A673 (cell line): ENCODE data around the gene DDI2.

ENCODE experiments used
- EZH2 ChIP-seq: fragments of 200-600 bp; sonication (generic); IDR thresholded peaks from 2 replicates; pipeline ENCODE4 v1.6.1; 2017; ENCODE audit warnings: borderline replicate concordance, low read depth, mild to moderate bottlenecking, mixed read lengths, antibody characterized with exemption, low read length; ENCODE audit not compliant: poor library complexity, severe bottlenecking
- TF ChIP-seq, protein P1 (sequence below): fragments of 300-800, 200-600 bp; sonication (generic); conservative IDR thresholded peaks from 2 replicates; pipeline ENCODE4 v1.5.1; 2017; ENCODE audit warnings: low read depth, mild to moderate bottlenecking, antibody characterized with exemption, low read length, moderate library complexity, mixed read lengths

DNA sequence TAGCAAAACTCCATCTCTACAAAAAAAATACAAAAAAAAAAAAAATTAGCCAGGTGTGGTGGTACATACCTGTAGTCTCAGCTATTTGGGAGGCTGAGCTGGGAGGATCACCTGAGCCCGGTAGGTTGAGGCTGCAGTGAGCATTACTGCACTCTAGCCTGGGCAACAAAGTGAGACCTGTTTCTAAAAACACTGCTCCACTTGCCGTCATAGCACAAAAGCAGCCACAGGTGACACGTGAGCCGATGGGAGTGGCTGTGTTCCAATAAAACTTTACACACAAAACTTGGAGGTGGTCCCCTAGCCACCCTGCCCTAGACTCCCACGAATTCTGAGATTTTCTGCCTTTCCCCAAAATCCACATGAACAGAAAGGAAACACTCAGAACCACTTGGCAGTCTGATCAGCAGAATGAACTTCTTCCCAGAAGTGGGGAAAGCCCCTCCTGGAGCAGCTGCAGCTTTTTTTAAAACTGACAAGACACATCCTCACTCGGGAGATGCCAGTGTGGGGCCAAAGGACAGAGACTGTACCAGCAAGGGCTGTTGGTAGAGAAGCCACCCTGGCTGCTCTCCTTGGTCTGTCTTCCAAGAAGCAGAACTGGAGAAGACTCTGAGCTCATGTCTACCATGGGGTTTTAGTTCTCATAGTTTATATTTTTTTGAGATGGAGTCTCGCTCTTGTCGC is 90.1 kb downstream of the DDI2 start:
- TF ChIP-seq, protein P1, sequence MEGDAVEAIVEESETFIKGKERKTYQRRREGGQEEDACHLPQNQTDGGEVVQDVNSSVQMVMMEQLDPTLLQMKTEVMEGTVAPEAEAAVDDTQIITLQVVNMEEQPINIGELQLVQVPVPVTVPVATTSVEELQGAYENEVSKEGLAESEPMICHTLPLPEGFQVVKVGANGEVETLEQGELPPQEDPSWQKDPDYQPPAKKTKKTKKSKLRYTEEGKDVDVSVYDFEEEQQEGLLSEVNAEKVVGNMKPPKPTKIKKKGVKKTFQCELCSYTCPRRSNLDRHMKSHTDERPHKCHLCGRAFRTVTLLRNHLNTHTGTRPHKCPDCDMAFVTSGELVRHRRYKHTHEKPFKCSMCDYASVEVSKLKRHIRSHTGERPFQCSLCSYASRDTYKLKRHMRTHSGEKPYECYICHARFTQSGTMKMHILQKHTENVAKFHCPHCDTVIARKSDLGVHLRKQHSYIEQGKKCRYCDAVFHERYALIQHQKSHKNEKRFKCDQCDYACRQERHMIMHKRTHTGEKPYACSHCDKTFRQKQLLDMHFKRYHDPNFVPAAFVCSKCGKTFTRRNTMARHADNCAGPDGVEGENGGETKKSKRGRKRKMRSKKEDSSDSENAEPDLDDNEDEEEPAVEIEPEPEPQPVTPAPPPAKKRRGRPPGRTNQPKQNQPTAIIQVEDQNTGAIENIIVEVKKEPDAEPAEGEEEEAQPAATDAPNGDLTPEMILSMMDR: no peak
- TF ChIP-seq EZH2: no peak
